H1 (cell line): Measurements from ENCODE around the gene FGF18. TPM values are rescaled to one million over a fixed set of nuclear protein-coding genes. Genes with fewer than 3 reads are reported as not detected.

Experiments
- GTF2F1 ChIP-seq: IDR thresholded peaks from 2 replicates; pipeline ENCODE4 v1.6.1; 2012; ENCODE audit warnings: low read depth, low read length, improper control_type of control experiment, borderline replicate concordance
- JUND ChIP-seq: IDR thresholded peaks from 2 replicates; pipeline ENCODE4 v1.6.1; 2011; ENCODE audit warnings: mild to moderate bottlenecking, improper control_type of control experiment, low read length
- NRF1 ChIP-seq: IDR thresholded peaks from 2 replicates; pipeline ENCODE4 v1.6.1; 2011; ENCODE audit warnings: mild to moderate bottlenecking, low read depth, low read length, improper control_type of control experiment
- POU5F1 ChIP-seq: IDR thresholded peaks from 2 replicates; pipeline ENCODE4 v1.6.1; 2011; ENCODE audit warnings: low read depth, mild to moderate bottlenecking, low read length, moderate library complexity
- RBBP5 ChIP-seq: IDR thresholded peaks from 2 replicates; pipeline ENCODE4 v1.7.1; 2012; ENCODE audit warnings: low read depth, mild to moderate bottlenecking, inconsistent platforms, low read length, moderate library complexity, borderline replicate concordance
- RNF2 ChIP-seq: fragments of 200-900, 300-1000 bp; sonication (generic); IDR thresholded peaks from 2 replicates; pipeline ENCODE4 v1.7.1; 2016; ENCODE audit warnings: borderline replicate concordance, low read depth, mild to moderate bottlenecking, antibody characterized with exemption, low read length; ENCODE audit not compliant: poor library complexity, severe bottlenecking; ENCODE audit errors: missing control alignments
- RXRA ChIP-seq: IDR thresholded peaks from 2 replicates; pipeline ENCODE4 v1.6.1; 2011; ENCODE audit warnings: low read depth, mild to moderate bottlenecking, low read length, moderate library complexity; ENCODE audit not compliant: insufficient read depth
- SAP30 ChIP-seq: fragments of 300-600 bp; sonication (generic); IDR thresholded peaks from 2 replicates; pipeline ENCODE4 v1.7.1; 2012; ENCODE audit warnings: low read length, moderate library complexity, mild to moderate bottlenecking, inconsistent platforms; ENCODE audit not compliant: insufficient read depth, insufficient replicate concordance
- TAF7 ChIP-seq: optimal IDR thresholded peaks from 2 replicates; pipeline ENCODE3; 2011; ENCODE audit warnings: low read depth, mild to moderate bottlenecking, inconsistent platforms, low read length, moderate library complexity, borderline replicate concordance
- polyA plus RNA-seq, 7 experiments: library from polyadenylated mRNA; depleted of rRNA in 3 of 7; stranded (reverse) in 5 of 7; unstranded in 2 of 7; fragments of >200 nt in 5 of 7; fragments of 200-250 nt in 2 of 7; gene quantifications; 1 replicate in 5 of 7; 2 replicates in 1 of 7; 4 replicates in 1 of 7; pipeline versions ENCODE4 v1.2.1 to v1.2.3, GENCODE V29; 2011 to 2013; ENCODE audit warnings: missing spikeins in 2 of 7, mixed read lengths in 2 of 7
- total RNA-seq: library from RNA; stranded (reverse); fragmentation: NEBNext Ultra II Directional; extraction: Animal tissue kit (Norgen Biotek cat#: 25700); gene quantifications from 2 replicates; pipeline ENCODE4 v1.2.1, GENCODE V29; 2021
- TF ChIP-seq, protein P1 (sequence below): IDR thresholded peaks from 2 replicates; pipeline ENCODE4 v1.6.1; 2011; ENCODE audit warnings: low read length, improper control_type of control experiment

FGF18 gene
- total and polyA plus RNA-seq, 2 of the 8 experiments (the other 6 are each of a cell fraction or from before 2014, with no cell fraction given), result 0.54 to 1.3 TPM

DNA sequence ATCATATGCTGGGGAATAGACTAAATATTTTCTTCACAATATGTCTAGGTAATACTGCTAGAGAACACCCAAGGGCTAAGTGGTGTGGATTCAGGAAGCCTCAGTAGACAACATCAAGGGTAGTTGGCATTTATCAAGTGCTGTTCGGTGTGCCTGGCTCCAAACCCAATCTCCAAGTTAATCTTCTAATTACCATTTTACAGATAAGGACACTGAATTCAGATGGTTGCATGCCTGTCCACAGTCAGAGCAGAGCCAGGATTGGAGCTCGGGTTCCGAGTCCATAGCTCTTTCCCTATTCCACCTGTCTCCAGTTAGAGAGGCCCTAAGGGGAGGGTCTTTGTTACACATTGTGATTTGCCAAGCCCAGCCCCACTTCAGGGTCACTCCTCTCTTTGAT lies 58.2 kb downstream of the FGF18 start (continued):
- no peak for TF ChIP-seq RNF2
- TF ChIP-seq NRF1, result no peak
- no peak for TF ChIP-seq SAP30
- no peak for TF ChIP-seq RBBP5
- TF ChIP-seq TAF7, result no peak
- no peak for TF ChIP-seq POU5F1
- TF ChIP-seq GTF2F1, result no peak
- TF ChIP-seq JUND, result no peak
- TF ChIP-seq, protein P1, sequence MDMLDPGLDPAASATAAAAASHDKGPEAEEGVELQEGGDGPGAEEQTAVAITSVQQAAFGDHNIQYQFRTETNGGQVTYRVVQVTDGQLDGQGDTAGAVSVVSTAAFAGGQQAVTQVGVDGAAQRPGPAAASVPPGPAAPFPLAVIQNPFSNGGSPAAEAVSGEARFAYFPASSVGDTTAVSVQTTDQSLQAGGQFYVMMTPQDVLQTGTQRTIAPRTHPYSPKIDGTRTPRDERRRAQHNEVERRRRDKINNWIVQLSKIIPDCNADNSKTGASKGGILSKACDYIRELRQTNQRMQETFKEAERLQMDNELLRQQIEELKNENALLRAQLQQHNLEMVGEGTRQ, result no peak
- TF ChIP-seq RXRA, result no peak
